Heart right ventricle (tissue), 16 donors: ENCODE data around the gene SNRNP70. TPM values are rescaled to one million over a fixed set of nuclear protein-coding genes. Genes with fewer than 3 reads are reported as not detected.
A peak's percentile ranks its signal among the peaks of the same experiment; 100 is the strongest.

Experiments
- ATAC-seq, 8 donors: fragments of 200-7000 bp; cut with Tn5 transposase; one replicate each; pipeline ENCODE4 v1.9.1; 2020; ENCODE audit warnings: mild to moderate bottlenecking in 8 of 8, moderate library complexity in 8 of 8, moderate number of reproducible peaks in 1 of 8
- DNase-seq, 2 donors: peaks; one replicate each; pipeline ENCODE4 v3.0.0-alpha.2; 2020
- H3K27ac ChIP-seq, 10 donors: fragments of 200-600 bp; sonication (generic) in 2 of 10; one replicate each; pipeline versions ENCODE4 v1.5.0 to v1.8.0; 2020 to 2022; ENCODE audit warnings: mild to moderate bottlenecking in 3 of 10
- H3K27me3 ChIP-seq, 7 donors: fragments of 200-600 bp; one replicate each; pipeline ENCODE4 v1.8.0; 2021 to 2022; ENCODE audit warnings: mild to moderate bottlenecking in 2 of 7
- H3K36me3 ChIP-seq, 9 donors: fragments of 200-600 bp; sonication (generic) in 1 of 9; one replicate each; pipeline versions ENCODE4 v1.5.0 to v1.8.0; 2020 to 2022; ENCODE audit warnings: mild to moderate bottlenecking in 2 of 9
- H3K4me1 ChIP-seq, 9 donors: fragments of 200-600 bp; sonication (generic) in 1 of 9; one replicate each; pipeline versions ENCODE4 v1.5.0 to v1.8.0; 2020 to 2022; ENCODE audit warnings: mild to moderate bottlenecking in 4 of 9
- H3K4me3 ChIP-seq, 10 donors: fragments of 200-600 bp; sonication (generic) in 2 of 10; one replicate each; pipeline versions ENCODE4 v1.5.0 to v1.8.0; 2020 to 2022; ENCODE audit warnings: mild to moderate bottlenecking in 7 of 10, moderate library complexity in 2 of 10
- H3K9me3 ChIP-seq, 11 donors: fragments of 200-600 bp in 10 of 11; sonication (generic) in 2 of 11; one replicate each; pipeline versions ENCODE4 v1.5.0 to v1.8.0; 2013 to 2022; ENCODE audit warnings: mild to moderate bottlenecking in 2 of 11, control low read depth in 1 of 11, moderate library complexity in 1 of 11
- CTCF ChIP-seq, 9 donors: fragments of 200-600 bp; sonication (generic) in 2 of 9; IDR thresholded peaks; one replicate each; pipeline versions ENCODE4 v1.5.0 to v1.8.0; 2021 to 2022; ENCODE audit warnings: antibody characterized with exemption in 9 of 9, mild to moderate bottlenecking in 5 of 9, moderate library complexity in 1 of 9
- WGBS, 2 donors: extraction: QIAGEN DNeasy Blood & Tissue Kit; methylation state at CpG; one replicate each; pipeline ENCODE4 v1.1.7; 2013; ENCODE audit warnings: inconsistent platforms in 1 of 2; 5-methylcytosine and 5-hydroxymethylcytosine counted together
- intact Hi-C, 10 donors: fragments of 100-400 bp; cut with DNase I; formaldehyde crosslinking; loops; one replicate each; pipeline versions ENCODE4 v1.11.1 to v1.14.2; 2022
- polyA plus RNA-seq, 2 donors: library from polyadenylated mRNA; stranded (reverse); fragments of 200-250 nt; gene quantifications; one replicate each; pipeline ENCODE4 v1.2.3, GENCODE V29; 2013
- total RNA-seq, 10 donors: library from RNA; stranded (reverse); fragmentation: NEBNext Ultra II Directional in 3 of 10; extraction: Animal tissue kit (Norgen Biotek cat#: 25700) in 3 of 10; gene quantifications; one replicate each; pipeline versions ENCODE4 v1.2.1 to v1.2.4, GENCODE V29; 2021 to 2023
- donor health status: Arrhythmogenic right ventricular cardiomyopathy.
- donor health status: ischemic (EF 13 %, LVEDD 7.1; RV severe dilation, severe dysfunction).
- donor health status: healthy with polysubstance abuse.
- donor health status: DM: no; HTN: yes; CAD: no.
- donor health status: DM: no; HTN: no; CAD: no.
- donor health status: ischemic (EF 25% LVEDD 6.9; RV normal size, moderate dysfunction).
- donor health status: ischemic (EF 25% LVEDD 5.7; RV mildly dilated, moderate dysfunction).
- donor health status: healthy.
- donor health status: DM: yes; HTN: yes; CAD: no.
- donor health status: Ischemic cardiomyopathy.
- donor health status: ischemic (EF 35%, LVEDD 5.7; RV mildly dilated, moderate dysfunction).
- donor health status: nonischemic (EF 11% LVEDD 7.7; RV severe dilation, severe dysfunction).
- donor health status: DM: yes; HTN: yes; CAD: no.
- donor health status: PGD.
- donor health status: ischemic (EF 29% LVEDD 5.4; RV normal size, mild dysfunction).
- donor health status: nonischemic (EF 23%, LVEDD 6.1; RV moderate dilation, normal function).

SNRNP70 gene
- total and polyA plus RNA-seq, 12 donors, result 75.2 to 330 (median 94.8) TPM

GRCh38 chr19:49059053-49059452, 26.2 kb upstream of the SNRNP70 start:
- no peak overlapping the region for H3K4me3 ChIP-seq
- H3K9me3 ChIP-seq, result no peaks in the 10 kb centered on the region
- peaks cover 0 to 77% (median 39%) of the 10 kb centered on the region in 7 donors for H3K27me3 ChIP-seq
- WGBS, 2 donors, result 53 to 59% methylated on average over 9 of the region's 9 CpGs
- intact Hi-C loops, result no loop called here
- peaks cover 0 to 26% (median 23%) of the 10 kb centered on the region in 9 donors for H3K4me1 ChIP-seq
- no peak overlapping the region for H3K27ac ChIP-seq
- DNase-seq (no peak), ATAC-seq (no peak)
- no peaks in the 10 kb centered on the region for H3K36me3 ChIP-seq
- TF ChIP-seq CTCF (IDR thresholded peaks at IDR 0.05), result no peak

- no peak for TF ChIP-seq CTCF (IDR thresholded peaks at IDR 0.05)
- 99 to 100% methylated on average over 2 of the region's 2 CpGs for WGBS, 2 donors
- no peak overlapping the region for H3K4me3 ChIP-seq
- intact Hi-C loops, result no loop called here
- peaks cover 0 to 86% (median 54%) of the 10 kb centered on the region in 7 donors for H3K27me3 ChIP-seq
- no peaks in the 10 kb centered on the region for H3K9me3 ChIP-seq
- H3K36me3 ChIP-seq, result no peaks in the 10 kb centered on the region
- ATAC-seq (no peak), DNase-seq (no peak)
- H3K27ac ChIP-seq, result no peak overlapping the region
- H3K4me1 ChIP-seq, result peaks cover 0 to 42% (median 26%) of the 10 kb centered on the region in 9 donors
Measured at GRCh38 chr19:49061000-49061399, 24.3 kb upstream of the SNRNP70 start.

GRCh38 chr19:49061445-49061844, 23.8 kb upstream of the SNRNP70 start:
- intact Hi-C loops, result no loop called here
- H3K27ac ChIP-seq, result no peak overlapping the region
- no peaks in the 10 kb centered on the region for H3K36me3 ChIP-seq
- no peak overlapping the region for H3K4me3 ChIP-seq
- no peak for TF ChIP-seq CTCF (IDR thresholded peaks at IDR 0.05)
- no peaks in the 10 kb centered on the region for H3K9me3 ChIP-seq
- H3K27me3 ChIP-seq, result peaks cover 0 to 86% (median 54%) of the 10 kb centered on the region in 7 donors
- H3K4me1 ChIP-seq, result peaks cover 0 to 39% (median 22%) of the 10 kb centered on the region in 9 donors
- 81 to 86% methylated on average over 25 of the region's 25 CpGs for WGBS, 2 donors
- ATAC-seq, result no peak
- no peak for DNase-seq

GRCh38 chr19:49064029-49064629, 21.1 kb upstream of the SNRNP70 start:
- peaks cover 0 to 83% (median 47%) of the 10 kb centered on the region in 7 donors for H3K27me3 ChIP-seq
- H3K4me3 ChIP-seq, result no peak overlapping the region
- no peak for TF ChIP-seq CTCF (IDR thresholded peaks at IDR 0.05)
- no peaks in the 10 kb centered on the region for H3K36me3 ChIP-seq
- intact Hi-C loops, result no loop called here
- H3K9me3 ChIP-seq, result no peaks in the 10 kb centered on the region
- no peak overlapping the region for H3K27ac ChIP-seq
- peaks cover 0 to 22% (median 9%) of the 10 kb centered on the region in 9 donors for H3K4me1 ChIP-seq
- WGBS, 2 donors, result 47 to 54% methylated on average over 10 of the region's 10 CpGs
- ATAC-seq (peak in 3 of 8 donors; percentile 10 to 47 (median 28)), DNase-seq (no peak)
